Embryonic facial prominence (tissue), 1 donor: ENCODE results near the gene MMP15.
"Not testable (repeated sequence)": the region's sequence is repeated elsewhere in the genome, so short reads cannot be mapped to it uniquely, and the experiment has no call there.

Experiments used
- DNase-seq: peaks from one replicate; pipeline ENCODE4 v3.0.0-alpha.2; 2016; ENCODE audit errors: extremely low spot score

Gene MMP15

DNA sequence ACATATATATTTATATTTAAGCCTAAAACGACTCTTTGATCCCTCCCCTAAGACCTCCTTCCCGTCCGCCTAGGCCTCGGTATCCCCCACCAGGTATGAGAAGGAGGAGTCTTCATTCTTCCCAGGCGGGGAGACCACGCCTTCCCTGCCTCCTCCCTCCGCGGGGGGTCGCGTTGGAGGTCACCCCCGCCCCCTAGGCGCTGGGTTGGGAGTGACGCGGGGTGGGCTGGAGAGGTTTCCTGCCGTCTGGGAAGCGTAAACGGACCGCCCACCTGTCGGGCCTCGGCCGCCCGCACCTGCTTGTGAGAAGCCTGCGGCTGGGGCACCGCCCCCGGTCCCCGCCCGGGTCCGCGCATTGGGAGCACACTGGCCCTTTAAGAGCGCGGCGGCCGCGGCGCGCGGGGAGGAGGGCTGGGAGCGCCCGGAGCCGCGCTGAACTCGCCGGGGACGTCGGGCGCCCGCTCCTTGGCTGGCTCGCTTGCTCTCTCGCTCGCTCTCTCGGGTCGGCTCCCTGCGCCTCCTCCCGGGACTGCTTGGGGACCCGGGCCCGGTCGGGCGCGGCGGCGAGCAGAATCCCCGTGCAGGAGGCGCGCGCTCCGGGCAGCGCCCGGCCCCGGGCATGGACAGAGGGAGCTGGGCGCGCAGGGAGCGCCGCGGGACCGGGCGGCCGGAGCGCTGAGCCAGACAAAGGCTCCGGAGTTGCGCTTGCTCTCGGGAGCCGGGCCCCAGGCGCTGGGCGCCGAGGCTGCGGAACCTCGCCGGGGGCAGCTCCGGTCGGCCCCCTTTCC, at the start of gene MMP15:
Gene MMP15 (plus strand): TSS at position 404 of the 788 bp plus-strand sequence. CDS start 597 bp downstream, outside the sequence.
- peak; percentile 33 for DNase-seq

DNA sequence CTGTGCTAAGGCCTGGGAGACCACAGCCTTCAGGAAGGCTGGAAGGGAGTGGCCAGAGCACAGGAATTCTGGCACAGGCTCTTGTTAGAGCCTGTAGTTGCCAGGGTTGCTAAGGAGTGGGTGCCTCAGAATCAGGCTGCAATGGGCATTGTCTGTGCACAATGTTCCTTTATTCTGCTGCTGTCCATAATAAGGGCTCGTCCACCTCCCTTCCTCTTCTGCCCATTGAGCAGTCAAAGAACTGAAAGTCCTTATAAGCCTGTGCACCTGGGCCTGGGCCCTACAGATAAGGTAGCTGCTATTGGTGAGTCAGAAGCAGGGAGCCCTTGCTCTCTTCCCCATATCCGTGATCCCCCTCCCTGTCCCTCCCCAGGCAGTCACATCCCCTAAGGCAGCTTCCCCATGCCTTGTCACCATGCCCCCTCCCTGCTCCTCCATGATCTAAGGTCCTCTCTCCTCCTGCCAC, 49.2 kb upstream of the MMP15 start:
- no peak for DNase-seq

DNA sequence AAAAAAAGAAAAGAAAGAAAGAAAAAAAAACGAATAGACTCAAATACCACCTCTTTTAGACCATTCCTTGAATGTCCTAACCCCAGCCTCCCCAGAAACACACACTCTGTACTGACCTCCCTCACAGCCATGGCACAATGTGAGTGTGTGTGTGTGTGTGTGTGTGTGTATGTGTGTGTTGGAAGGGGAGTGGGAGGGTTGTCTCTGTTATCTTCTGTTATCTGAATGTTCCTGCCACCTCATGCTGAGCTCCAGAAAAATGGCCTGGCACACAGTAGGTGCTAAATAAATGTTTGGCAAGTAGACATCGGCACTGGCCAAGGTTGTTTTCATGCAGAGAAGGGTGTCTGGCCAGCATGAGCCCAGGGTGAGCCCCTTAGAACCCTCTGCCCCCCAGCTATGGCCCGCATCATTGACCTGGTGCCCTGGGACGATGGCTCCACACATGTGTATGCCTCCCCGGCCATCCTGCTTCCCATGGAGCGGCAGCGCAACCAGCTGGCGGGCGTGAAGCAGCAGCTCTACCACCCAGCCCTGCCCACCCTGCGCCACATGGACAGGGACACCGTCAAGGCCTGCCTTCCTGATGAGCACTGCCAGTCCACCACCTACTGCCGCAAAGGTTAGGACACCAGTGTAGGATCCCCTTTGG, 48.0 kb upstream of the MMP15 start:
- no peak for DNase-seq

DNA sequence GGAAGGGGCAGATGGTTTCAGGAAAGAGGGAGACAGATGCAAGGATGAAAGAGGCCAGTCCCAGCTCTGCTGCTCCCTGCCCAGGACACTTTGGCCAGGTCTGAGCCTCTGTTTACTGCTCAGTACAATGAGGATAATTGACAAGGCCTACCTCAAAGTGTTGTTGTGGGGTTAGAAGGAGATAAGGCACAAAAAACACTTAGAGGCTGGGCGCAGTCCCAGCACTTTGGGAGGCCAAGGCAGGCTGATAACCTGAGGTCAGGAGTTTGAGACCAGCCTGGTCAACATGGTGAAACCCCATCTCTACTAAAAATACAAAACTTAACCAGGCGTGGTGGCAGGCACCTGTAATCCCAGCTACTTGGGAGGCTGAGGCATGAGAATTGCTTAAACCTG, 47.5 kb upstream of the MMP15 start:
- DNase-seq: not testable (repeated sequence)

DNA sequence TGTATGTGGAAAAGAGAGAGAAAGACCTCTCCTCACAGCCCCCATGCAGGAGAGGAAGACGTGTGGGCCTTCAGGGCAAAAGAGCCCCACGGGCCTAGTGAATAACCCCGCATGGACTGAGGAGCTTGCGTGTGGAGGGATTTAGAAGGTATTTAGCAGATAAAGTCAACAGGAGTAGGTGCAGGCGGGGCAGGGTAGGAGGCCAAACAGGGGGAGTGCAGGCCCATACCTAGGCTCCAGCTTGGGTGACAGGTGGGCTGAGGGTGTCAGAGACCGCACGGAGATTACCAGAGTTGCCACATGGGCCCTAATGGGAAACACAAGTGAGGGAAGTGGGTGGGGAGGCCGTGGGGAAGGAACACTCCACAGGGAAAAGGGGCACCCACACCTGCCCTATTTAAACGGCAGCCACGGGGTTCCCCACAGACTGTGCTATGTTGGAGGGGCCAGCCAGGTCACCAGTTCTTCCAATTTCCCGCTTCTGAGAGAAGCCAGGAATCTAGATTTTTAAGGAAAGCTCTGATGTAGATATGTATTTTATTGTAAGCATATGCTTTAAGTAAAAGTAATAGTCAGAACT, 46.5 kb upstream of the MMP15 start:
- DNase-seq: no peak

DNA sequence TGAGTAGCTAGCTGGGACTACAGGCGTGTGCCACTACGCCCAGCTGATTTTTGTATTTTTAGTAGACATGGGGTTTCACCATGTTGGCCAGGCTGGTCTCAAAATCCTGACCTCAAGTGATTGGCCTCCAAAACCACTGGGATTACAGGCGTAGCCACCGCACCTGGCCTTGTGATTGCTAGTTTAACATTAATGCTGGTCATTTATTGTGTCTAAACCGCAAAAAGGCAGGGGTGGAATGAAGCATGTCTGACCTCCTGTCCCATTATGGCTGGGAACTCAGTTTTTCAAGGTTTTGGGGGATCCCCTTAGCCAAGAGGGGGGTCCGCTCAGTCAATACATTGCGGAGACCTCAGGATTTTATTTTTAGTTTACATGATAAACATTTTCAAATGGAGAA, 43.9 kb upstream of the MMP15 start:
- DNase-seq: no peak

DNA sequence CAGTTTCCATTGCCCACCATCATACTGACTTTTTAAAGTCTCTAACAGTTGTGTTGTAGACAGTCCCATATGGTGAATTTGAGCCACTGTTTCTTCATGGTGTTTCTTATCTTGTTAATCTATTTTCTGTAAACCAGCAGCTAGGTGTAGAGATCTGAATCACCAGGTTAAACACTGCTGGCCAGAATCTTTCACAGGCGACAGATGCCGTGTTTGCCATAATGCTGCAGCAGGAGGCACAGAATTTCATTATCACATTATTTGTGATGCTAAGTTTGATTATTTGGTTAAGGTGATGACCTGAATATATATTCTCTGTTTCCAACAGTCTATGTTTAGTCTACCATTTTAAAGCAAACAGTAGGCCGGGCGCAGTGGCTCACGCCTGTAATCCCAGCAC, 43.2 kb upstream of the MMP15 start:
- DNase-seq: no peak

DNA sequence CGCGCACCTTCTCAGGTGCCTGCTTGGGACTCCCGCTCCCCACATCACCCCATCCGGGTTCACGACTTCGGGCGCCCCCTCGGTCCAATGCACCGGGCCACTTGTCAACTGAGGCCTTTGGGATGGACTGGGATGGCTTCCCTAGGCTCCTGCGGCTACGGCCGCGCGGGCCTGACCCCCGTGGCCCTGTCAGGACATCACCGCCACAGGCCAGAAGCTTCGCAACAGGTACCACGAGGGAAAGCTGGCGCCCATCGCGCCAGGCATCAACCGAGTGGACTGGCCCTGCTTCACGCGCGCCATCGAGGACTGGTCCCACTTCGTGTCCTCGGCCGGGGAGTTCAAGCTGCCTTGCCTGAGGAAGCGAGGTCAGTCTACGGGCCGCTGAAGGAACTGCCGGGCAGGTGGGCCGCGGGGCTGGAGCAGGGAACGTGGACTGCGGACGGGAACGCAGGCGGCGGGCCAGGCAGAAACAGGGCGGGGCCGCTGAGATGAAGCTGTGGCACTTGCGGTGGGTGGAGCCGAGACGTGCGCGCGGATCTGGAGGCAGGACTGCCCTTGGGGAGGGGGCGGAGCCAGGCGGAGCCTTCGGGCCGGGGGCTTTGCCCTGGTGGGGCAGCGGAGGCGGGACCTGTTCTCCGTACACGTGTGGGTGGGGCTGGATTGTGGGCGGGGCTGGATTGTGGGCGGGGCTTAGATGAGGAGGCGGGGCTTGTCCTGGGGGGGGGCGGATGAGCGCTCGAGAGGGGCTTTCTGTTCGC, 40.9 kb upstream of the MMP15 start:
- DNase-seq: peak; percentile 68

DNA sequence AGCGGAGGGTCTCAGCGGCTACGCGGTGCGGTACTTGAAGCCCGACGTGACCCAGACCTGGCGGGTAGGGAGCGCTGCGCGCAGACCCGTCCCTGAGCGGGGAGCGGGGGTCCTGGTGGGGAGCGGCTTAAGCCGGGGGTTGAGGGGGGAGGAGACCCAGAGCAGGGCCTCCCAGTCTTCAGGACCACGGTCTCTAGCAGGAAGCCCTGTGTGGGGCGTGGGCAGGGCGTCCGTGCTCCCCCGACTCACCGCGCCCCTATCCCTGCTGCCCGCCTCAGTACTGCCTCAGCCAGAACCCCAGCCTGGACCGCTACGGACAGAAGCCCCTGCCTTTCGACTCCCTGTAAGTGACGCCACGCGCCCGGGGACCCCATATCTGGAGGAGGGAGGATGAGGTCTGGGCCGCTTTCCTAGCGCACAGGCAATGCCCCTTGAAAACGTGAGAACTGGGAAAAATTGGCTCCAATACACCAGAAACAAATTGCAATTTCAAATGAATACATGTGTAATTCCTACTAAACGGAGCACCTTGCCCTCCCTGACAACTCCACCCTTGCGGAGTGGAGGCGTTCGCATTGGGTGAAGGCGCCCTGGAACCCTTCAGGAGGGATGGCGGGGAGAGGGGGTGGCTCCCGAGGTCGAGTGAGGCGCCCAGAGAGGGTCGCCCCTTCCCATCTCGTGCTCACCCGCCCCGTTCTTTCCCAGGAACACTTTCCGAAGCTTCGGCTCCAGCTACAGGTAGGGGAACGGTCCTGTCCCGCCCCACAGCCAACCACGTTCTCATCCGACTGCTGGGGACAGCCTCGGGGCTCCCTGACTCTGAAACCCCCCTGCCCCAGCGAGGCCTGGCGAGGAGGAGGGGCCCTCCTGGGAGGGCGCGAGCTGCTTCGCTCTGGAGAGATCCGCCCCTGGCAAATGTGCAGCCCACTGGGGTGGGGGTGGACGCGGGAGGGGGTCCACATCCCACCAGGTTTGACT, 40.1 kb upstream of the MMP15 start:
- DNase-seq: no peak

DNA sequence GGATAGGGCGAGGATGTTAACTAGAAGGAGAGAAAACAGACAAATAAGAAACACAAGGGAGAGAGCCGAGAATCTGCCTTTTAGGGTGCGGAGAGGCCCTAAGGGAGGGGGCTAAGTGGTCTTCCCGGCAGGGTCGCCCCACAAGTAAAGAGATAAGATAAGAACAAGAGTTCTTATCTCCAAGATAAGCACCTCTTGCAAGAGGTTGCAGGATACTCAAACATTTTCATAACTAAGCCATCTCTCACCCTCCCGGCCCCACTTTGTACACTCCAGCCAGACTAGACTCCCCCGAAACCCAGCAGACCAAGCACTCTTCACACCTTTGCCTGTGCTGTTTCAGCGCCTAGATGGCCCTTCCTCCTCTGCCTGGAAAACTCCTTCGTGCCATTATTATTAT, 39.4 kb upstream of the MMP15 start:
- no peak for DNase-seq

DNA sequence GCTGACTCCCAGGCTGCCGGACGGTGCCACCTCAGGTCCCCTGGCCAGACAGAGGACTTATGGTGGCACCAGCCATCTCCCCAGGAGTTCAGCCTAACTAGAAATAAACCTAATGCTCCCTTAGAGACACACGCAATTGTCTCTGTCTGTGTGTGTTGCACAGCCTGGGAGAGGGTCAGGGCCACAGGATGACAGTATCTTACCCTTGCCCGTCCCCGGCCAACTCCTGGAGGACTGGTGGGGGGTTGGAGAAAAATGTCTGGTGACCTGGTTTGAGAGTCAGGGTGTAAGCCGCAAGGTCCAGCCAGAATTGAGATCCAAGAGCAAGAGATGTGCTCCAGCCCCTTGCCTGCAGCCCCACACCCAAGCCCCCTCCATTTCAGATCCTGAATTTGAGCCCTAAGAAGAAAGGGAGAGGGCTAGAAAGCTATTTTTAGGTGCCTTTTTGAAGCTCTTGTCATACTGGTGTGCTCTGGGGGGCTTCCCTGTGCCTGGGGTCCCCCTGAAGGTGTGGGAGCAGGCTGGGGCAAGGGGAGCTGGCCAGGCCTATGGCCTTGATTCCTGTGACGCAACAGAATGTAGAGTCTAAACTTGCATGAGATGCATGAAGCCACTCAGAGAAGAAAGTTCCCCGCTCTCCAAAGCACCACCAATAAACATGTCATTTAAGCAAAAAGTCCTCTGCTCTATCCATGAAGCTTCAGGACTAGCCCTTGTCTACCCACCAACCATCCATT, 37.9 kb upstream of the MMP15 start:
- no peak for DNase-seq

DNA sequence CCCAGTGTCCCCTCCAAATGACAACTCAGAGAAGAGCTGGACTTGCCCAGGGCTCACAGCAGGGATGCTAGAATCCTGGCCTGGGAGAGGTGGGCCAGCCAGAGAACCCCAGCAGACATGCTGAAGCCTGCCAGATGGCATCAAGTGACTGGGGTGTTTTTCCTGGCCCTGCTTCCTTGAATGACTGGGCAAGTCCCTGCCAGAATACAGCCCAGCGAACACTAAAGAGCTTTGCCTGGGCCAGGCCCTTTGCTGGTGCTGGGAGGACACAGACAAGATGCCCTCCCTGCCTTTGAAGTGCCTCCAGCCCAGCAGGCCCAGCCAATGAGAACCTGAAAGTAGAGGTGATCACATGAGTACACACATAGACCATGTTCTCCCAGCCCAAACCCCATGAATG, 36.6 kb upstream of the MMP15 start:
- DNase-seq: no peak

DNA sequence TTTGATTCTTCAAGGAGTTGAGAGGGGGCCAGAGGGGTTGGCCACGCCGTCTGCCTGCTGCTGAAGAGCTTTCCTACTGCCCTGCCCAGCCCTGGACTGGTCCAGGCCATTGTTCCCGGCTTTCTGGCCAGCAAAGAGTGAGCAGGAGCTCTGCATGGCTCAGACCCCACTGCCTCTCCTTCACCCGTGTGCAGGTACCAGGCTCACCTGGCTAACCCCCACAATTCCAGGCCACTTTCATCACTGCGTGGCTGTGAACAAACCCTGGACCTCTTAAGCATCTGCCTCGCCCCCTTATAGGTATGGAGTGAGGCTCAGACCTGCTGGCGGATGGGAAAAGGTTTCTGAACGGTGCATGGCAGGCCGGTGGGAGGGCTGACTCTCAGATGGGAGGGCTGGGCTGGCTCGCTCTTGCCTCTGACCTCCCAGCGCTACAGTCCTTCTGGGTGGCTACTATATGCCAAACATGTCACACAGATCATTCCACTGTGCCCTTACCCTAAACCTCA, 33.9 kb upstream of the MMP15 start:
- no peak for DNase-seq

DNA sequence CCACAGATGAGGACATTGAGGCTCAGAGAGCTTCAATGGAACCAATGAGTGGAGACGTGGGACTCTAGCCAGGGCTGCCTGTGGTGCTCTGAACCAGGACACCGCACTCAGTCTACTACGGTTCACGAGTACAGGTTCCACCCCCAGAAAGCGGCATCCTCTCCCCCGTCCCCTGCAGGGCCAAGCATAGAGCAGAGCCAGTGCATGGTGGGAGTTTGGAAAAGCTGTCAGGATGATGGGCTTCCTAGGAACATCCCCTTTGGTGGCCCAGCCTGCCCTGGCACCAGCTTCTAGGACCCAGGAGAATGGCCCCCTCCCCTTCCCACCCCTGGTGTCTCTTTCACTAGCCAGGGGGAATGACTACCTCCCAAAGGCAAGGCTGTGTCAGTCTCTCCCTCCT, 33.5 kb upstream of the MMP15 start:
- no peak for DNase-seq

DNA sequence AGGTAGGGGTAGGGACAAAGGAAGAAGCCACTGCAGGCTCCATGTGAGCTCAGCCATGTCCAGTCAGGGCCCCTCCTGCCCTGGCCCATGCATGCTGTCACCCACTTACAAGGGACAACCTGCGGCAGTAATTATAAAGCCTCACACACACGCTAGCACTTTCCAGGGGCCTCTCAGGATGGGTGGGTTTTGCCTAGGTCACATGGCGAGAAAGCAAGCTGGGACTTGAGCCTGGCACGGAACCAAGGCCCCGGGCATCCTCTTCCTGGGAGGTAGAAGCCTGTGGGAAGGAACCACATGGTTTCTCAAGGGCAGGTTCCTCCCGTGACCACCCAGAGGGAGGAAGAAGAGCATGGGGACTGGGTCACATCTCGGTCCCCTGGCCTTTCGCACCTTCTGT, 32.1 kb upstream of the MMP15 start:
- no peak for DNase-seq

DNA sequence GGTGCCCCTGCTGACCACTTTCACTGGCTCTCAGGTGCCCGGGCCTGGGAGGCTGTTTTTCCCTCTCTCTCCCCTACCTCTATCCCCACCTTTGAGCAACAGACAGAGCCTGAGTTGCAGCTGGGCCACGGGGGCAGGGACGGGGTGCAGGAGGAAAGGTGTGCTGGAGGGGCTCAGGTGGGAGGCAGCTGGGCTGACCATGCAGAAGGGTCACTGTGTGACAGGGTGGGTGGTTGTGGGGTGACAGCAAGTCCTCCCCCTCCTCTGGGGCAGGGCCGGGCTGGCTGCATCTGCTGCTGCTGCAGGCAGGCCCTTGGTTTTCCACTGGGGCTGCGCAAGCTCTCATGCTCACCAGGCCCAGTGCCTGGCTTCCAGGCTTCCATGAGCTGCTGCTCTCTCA, 31.7 kb upstream of the MMP15 start:
- DNase-seq: no peak

DNA sequence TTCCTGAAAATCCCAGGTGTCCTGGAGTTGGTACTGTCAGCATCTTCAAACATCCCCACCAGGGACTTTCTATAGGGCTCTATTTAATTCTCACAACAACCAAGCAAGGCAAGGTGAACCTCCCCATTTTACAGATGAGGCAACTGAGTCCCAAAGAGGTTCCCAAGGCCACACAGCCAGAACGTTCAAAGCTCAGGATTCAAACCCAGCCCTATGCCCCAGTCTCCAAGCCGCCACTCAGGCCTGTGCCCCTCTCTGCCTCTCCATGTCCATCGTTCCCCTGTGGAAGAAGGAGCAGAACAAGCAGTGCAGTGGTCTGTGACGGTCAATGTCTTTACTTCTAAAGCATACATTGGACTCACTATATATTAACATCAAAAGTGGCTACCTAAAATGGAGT, 31.2 kb upstream of the MMP15 start:
- no peak for DNase-seq

DNA sequence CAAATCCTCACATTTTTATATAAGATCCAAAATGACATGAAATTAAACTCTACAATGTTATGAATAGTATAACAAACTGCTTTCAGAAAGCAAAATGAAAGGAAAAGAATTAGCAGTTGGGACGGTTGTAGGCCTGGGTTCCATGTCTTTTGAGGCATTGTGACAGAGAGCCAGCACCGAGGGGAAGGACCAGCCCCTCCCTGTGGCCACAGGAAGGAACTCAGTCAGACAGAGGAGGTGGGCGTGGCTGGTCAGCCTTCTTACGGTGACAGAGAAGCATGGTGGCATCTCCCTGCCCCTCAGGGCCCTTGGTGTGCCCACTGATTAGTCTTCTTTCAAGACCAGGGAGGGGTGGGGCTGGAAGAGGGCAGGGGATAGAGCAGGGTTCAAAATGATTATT, 30.8 kb upstream of the MMP15 start:
- DNase-seq: no peak

DNA sequence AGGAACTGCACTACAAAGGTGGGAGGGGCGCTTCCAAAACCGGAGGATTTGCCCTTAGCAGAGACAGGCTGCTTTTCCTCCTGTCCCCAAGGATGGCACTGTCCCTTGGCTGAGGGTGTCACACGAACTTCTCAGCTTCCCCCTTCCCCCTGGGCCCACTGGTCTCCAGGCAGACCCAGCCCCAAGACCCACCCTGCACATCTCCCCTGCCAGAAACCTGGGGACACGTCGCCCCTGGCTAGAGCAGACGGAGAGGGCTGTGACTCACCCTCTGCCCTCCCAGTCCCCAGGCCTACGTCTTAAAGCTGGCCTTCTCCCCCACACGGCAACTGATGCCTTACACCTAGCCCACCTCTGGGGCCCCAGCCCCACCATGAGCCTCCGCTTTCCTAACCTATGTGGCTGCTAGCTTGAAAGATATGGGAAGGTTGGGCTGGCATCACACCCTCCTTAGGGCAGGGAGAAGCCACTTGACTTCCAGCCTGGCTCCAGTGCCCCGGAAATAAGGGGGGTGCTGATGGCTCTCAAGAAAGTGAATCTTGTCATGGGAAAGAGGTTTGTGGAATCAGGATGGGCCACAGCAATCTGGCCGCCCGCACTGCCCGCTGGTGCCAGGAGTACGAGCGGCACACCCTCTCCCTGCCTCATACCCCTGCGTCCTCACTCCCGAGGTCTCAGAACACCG, 29.7 kb upstream of the MMP15 start:
- DNase-seq: no peak
